ENCODE measurements around the gene SPIRE1.
"Not testable (repeated sequence)": the region's sequence is repeated elsewhere in the genome, so short reads cannot be mapped to it uniquely, and the experiment has no call there.

SPIRE1 gene

DNA sequence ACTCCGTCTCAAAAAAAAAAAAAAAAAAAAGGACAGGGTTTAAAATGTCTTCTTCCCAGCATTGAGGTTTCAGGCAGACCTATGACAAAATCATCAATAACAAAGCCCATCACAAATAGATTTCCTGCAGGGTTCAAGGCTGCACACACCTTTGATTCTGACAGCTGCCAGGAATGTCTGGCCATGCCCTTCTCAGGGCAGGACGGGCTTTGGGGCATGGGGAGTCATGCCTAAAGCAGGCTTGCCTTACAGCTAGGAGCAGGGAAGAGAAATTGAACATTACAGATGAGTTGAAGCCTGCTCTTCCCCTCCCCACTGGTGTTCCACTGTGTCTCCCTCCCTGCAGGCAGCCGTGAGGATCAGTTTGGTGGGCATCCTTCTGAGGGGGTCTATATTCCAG, 246.5 kb downstream of the SPIRE1 start:
- Histone ChIP-seq H4K20me1 (ENCODE audit: insufficient read depth) (no peaks in the 10 kb centered on the region), H3K27ac (no peak overlapping the region)

DNA sequence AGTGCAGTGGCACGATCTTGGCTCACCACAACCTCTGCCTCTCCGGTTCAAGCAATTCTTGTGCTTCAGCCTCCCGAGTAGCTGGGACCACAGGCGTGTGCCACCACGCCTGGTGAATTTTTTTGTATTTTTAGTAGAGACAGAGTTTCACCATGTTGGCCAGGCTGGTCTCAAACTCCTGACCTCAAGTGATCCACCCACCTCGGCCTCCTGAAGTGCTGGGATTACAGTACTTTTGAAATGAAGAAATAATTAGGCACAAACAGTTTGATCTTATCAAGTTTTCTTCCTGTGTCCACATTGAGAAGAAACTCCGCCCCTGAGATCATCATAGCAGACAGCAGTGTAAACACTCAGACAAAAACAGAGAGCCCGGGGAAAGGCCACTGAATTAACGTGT, 247.2 kb downstream of the SPIRE1 start:
- H2AFZ ChIP-seq (ENCODE audit: low read depth); H3K27me3 ChIP-seq (ENCODE audit: insufficient read depth, low read depth); H4K20me1 ChIP-seq (ENCODE audit: insufficient read depth); H3K36me3 ChIP-seq (ENCODE audit: insufficient read depth); H3K27ac ChIP-seq; H3K4me3 ChIP-seq (IDR thresholded peaks at IDR 0.05; ENCODE audit: insufficient read depth, low read depth, low read length); H3K9ac ChIP-seq; H3K4me2 ChIP-seq: not testable (repeated sequence)
- Histone ChIP-seq H3K4me1 (ENCODE audit: low read depth, poor library complexity, severe bottlenecking) (peaks cover 40% of the 10 kb centered on the region), H3K79me2 (ENCODE audit: insufficient read depth, low read depth) (peaks cover 32% of the 10 kb centered on the region)

More for the DNA sequence above, 246.5 kb downstream of the SPIRE1 start:
- TF ChIP-seq, protein P1, sequence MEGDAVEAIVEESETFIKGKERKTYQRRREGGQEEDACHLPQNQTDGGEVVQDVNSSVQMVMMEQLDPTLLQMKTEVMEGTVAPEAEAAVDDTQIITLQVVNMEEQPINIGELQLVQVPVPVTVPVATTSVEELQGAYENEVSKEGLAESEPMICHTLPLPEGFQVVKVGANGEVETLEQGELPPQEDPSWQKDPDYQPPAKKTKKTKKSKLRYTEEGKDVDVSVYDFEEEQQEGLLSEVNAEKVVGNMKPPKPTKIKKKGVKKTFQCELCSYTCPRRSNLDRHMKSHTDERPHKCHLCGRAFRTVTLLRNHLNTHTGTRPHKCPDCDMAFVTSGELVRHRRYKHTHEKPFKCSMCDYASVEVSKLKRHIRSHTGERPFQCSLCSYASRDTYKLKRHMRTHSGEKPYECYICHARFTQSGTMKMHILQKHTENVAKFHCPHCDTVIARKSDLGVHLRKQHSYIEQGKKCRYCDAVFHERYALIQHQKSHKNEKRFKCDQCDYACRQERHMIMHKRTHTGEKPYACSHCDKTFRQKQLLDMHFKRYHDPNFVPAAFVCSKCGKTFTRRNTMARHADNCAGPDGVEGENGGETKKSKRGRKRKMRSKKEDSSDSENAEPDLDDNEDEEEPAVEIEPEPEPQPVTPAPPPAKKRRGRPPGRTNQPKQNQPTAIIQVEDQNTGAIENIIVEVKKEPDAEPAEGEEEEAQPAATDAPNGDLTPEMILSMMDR (conservative IDR thresholded peaks at IDR 0.05; ENCODE audit: low read depth, low read length) = no peak
- no peak overlapping the region for H3K9ac ChIP-seq
- H2AFZ ChIP-seq (ENCODE audit: low read depth) = no peak overlapping the region
- no peak overlapping the region for H3K4me3 ChIP-seq (IDR thresholded peaks at IDR 0.05; ENCODE audit: insufficient read depth, low read depth, low read length)
- H3K4me2 ChIP-seq = no peak overlapping the region
- peaks cover 32% of the 10 kb centered on the region for H3K79me2 ChIP-seq (ENCODE audit: insufficient read depth, low read depth)
- H3K27me3 ChIP-seq (ENCODE audit: insufficient read depth, low read depth) = no peaks in the 10 kb centered on the region
- H3K4me1 ChIP-seq (ENCODE audit: low read depth, poor library complexity, severe bottlenecking) = peaks cover 46% of the 10 kb centered on the region
- no peaks in the 10 kb centered on the region for H3K36me3 ChIP-seq (ENCODE audit: insufficient read depth)

DNA sequence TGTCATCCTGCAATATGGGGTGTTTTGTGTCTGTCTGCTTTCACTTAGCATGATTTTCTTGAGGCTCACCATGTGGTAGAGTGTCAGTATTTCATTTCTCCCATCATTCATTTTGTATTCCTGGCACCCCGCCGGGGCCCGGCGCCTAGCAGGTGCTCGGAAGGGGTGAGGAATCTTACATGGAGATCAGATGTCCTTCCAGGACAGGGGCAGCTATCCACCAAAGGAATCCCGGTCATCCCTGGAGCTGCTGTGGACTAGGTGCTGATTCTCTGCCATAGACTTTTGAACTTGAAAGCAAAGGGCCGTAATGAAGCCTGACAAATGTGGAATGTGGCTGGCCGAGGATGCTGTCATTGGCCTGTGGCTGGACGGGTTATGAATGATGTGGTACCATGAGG, 247.8 kb downstream of the SPIRE1 start:
- no peak overlapping the region; the same call in 1 of the 2 replicates for H3K4me2 ChIP-seq
- H3K9ac ChIP-seq = no peak overlapping the region
- no peak overlapping the region for H3K27ac ChIP-seq
- H3K27me3 ChIP-seq (ENCODE audit: insufficient read depth, low read depth) = no peaks in the 10 kb centered on the region
- no peaks in the 10 kb centered on the region for H3K36me3 ChIP-seq (ENCODE audit: insufficient read depth)
- peaks cover 32% of the 10 kb centered on the region for H3K79me2 ChIP-seq (ENCODE audit: insufficient read depth, low read depth)
- peaks cover 33% of the 10 kb centered on the region for H3K4me1 ChIP-seq (ENCODE audit: low read depth, poor library complexity, severe bottlenecking)
- TF ChIP-seq, protein P1 (conservative IDR thresholded peaks at IDR 0.05; ENCODE audit: low read depth, low read length) = no peak
- H2AFZ ChIP-seq (ENCODE audit: low read depth) = no peak overlapping the region
- H3K4me3 ChIP-seq (IDR thresholded peaks at IDR 0.05; ENCODE audit: insufficient read depth, low read depth, low read length) = no peak overlapping the region
- H4K20me1 ChIP-seq (ENCODE audit: insufficient read depth) = no peaks in the 10 kb centered on the region

- no peak overlapping the region for H2AFZ ChIP-seq (ENCODE audit: low read depth)
- TF ChIP-seq, protein P1 (conservative IDR thresholded peaks at IDR 0.05; ENCODE audit: low read depth, low read length) = no peak
- peaks cover 30% of the 10 kb centered on the region for H3K4me1 ChIP-seq (ENCODE audit: low read depth, poor library complexity, severe bottlenecking)
- no peaks in the 10 kb centered on the region for H3K36me3 ChIP-seq (ENCODE audit: insufficient read depth)
- peak overlapping the region; percentile 66 for H3K4me2 ChIP-seq
- H3K27ac ChIP-seq = no peak overlapping the region; the same call in 1 of the 2 replicates
- H3K27me3 ChIP-seq (ENCODE audit: insufficient read depth, low read depth) = no peaks in the 10 kb centered on the region
- H3K4me3 ChIP-seq (IDR thresholded peaks at IDR 0.05; ENCODE audit: insufficient read depth, low read depth, low read length) = no peak overlapping the region
- H3K9ac ChIP-seq = no peak overlapping the region
- H4K20me1 ChIP-seq (ENCODE audit: insufficient read depth) = no peaks in the 10 kb centered on the region
- peaks cover 32% of the 10 kb centered on the region for H3K79me2 ChIP-seq (ENCODE audit: insufficient read depth, low read depth)
Measured at GRCh38 chr18:12409469-12409868, 248.4 kb downstream of the SPIRE1 start.

DNA sequence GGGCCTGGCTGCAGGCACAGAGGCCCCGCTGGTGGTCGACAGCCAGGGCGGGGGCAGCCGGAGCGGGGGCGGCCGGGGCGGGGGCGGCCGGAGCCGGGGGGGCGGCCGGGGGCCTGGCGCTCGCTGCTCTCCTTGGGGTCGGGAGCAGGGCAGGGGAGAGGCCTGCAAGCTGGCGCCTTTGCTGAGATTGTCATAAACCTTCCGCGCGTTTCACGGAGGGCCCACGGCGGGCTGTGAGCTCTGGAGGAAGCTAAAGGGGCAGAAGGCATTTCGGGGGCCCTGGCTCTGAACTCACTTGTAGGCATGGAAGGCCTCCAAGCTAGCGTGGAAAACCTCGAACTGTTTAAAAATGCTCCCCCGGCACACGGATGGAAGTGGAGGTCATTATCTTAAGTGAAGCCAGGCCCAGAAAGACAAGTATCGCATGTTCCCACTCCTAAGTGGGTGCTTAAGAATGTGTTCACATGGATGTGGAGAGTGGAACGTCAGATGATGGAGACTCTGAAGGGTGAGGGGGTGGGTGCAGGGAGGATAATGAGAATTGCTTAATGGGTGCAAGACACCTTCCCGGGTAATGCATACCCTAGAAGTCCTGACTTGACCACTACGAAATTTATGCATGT, 249.5 kb downstream of the SPIRE1 start:
- H4K20me1 ChIP-seq (ENCODE audit: insufficient read depth) = no peaks in the 10 kb centered on the region
- H3K4me1 ChIP-seq (ENCODE audit: low read depth, poor library complexity, severe bottlenecking) = peaks cover 30% of the 10 kb centered on the region
- peaks cover 32% of the 10 kb centered on the region for H3K79me2 ChIP-seq (ENCODE audit: insufficient read depth, low read depth)
- H3K9ac ChIP-seq = peak overlapping the region; percentile 90
- H3K27me3 ChIP-seq (ENCODE audit: insufficient read depth, low read depth) = no peaks in the 10 kb centered on the region
- TF ChIP-seq, protein P1 (conservative IDR thresholded peaks at IDR 0.05; ENCODE audit: low read depth, low read length) = no peak
- H3K27ac ChIP-seq = peak overlapping the region; percentile 79
- H2AFZ ChIP-seq (ENCODE audit: low read depth) = peak overlapping the region; percentile 75
- H3K36me3 ChIP-seq (ENCODE audit: insufficient read depth) = no peaks in the 10 kb centered on the region
- H3K4me3 ChIP-seq (IDR thresholded peaks at IDR 0.05; ENCODE audit: insufficient read depth, low read depth, low read length) = no peak overlapping the region
- peak overlapping the region; percentile 66 for H3K4me2 ChIP-seq

Data from KMS-11 (cell line).